Measurements from ENCODE around the gene DISP3. TPM values are rescaled to one million over a fixed set of nuclear protein-coding genes. Genes with fewer than 3 reads are reported as not detected.
A peak's percentile ranks its signal among the peaks of the same experiment; 100 is the strongest.

DISP3 gene
- total and polyA plus RNA-seq, 2 of the 4 experiments (the other 2 are of a cell fraction): 0.05 TPM; not detected in 1

- H4K5ac ChIP-seq (ENCODE audit: low read depth, low read length): no peak overlapping the region
- no peak overlapping the region for H4K91ac ChIP-seq (ENCODE audit: insufficient read depth, low read depth, low read length)
- no peak overlapping the region for H2BK15ac ChIP-seq (ENCODE audit: low read depth, low read length)
- H3K4ac ChIP-seq (ENCODE audit: low read depth, low read length): no peak overlapping the region
- no peaks in the 10 kb centered on the region for H4K20me1 ChIP-seq (ENCODE audit: insufficient read depth, low read length)
- H2AK5ac ChIP-seq (ENCODE audit: low read depth, low read length): no peak overlapping the region
- DNase-seq (no peak), ATAC-seq (ENCODE audit: low read depth) (no peak)
- ChIA-PET CTCF (no interaction called here), POLR2A (ENCODE audit: unreplicated experiment) (no interaction called here)
- no peak overlapping the region for H3K23ac ChIP-seq (ENCODE audit: low read depth, low read length)
- no peaks in the 10 kb centered on the region for H3K9me3 ChIP-seq (ENCODE audit: control insufficient read depth, insufficient read depth, low read length)
- no peak overlapping the region for H3K9ac ChIP-seq (ENCODE audit: low read depth, low read length)
- H2AFZ ChIP-seq (replicated peaks; ENCODE audit: low read length, poor library complexity): no peak overlapping the region
- H3K4me3 ChIP-seq (ENCODE audit: insufficient read depth, low read depth, low read length): no peak overlapping the region
- no peaks in the 10 kb centered on the region for H3K4me1 ChIP-seq (ENCODE audit: control insufficient read depth, insufficient read depth, low read length)
- BruUV-seq (replicated peaks): no TSS peak
- intact Hi-C loops (cut with micrococcal nuclease): no loop called here
- 75% methylated on average over 15 of the region's 21 CpGs; no CpG with 5 or more reads in 1 of the 2 experiments for WGBS, 2 experiments (ENCODE audit: extremely low coverage in 2 of 2, insufficient read length in 1 of 2)
- H3K27ac ChIP-seq (ENCODE audit: insufficient read depth, low read length): no peak overlapping the region
- no peak overlapping the region for H3K4me2 ChIP-seq (ENCODE audit: low read depth, low read length)
- TF ChIP-seq MAZ (IDR thresholded peaks at IDR 0.05; ENCODE audit: borderline replicate concordance, low read depth, low read length): no peak
- no peak for TF ChIP-seq USF2 (IDR thresholded peaks at IDR 0.05; ENCODE audit: low read depth, low read length)
- in situ Hi-C loops (cut with MboI; ENCODE audit: low sequenced_read_pairs): no loop called here
- no peaks in the 10 kb centered on the region for H3K9me1 ChIP-seq (ENCODE audit: insufficient read depth, low read length)
- no peak overlapping the region for H3K18ac ChIP-seq (ENCODE audit: low read depth, low read length)
- H3K56ac ChIP-seq (ENCODE audit: extremely low read depth, insufficient read depth, low read length): no peak overlapping the region
- peak overlapping the region; percentile 72 for H2AK9ac ChIP-seq (replicated peaks; ENCODE audit: low read depth, low read length, poor library complexity)
- no peaks in the 10 kb centered on the region for H3K79me1 ChIP-seq (ENCODE audit: low read depth in 1 of 2, low read length in 2 of 2)
- no peaks in the 10 kb centered on the region for H3K36me3 ChIP-seq (ENCODE audit: control insufficient read depth, insufficient read depth, low read length)
- dilution Hi-C loops (cut with HindIII; ENCODE audit: low sequenced_read_pairs, unreplicated experiment): no loop called here
- H2BK5ac ChIP-seq (ENCODE audit: low read depth, low read length, poor library complexity, severe bottlenecking): no peak overlapping the region
- no peak overlapping the region for H2BK20ac ChIP-seq (ENCODE audit: low read depth, low read length)
- no peak overlapping the region for H3K14ac ChIP-seq (replicated peaks; ENCODE audit: low read depth, low read length)
- no peak overlapping the region for H4K8ac ChIP-seq (ENCODE audit: low read depth in 2 of 2, low read length in 2 of 2)
- H3K27me3 ChIP-seq (ENCODE audit: control insufficient read depth, insufficient read depth, low read length): no peaks in the 10 kb centered on the region
- no peak overlapping the region for H2BK120ac ChIP-seq (ENCODE audit: low read depth, low read length)
These were observed 36.7 kb downstream of the DISP3 start for GRCh38 chr1:11515368-11516300.

All from IMR-90 (cell line).